HepG2 (cell line): ENCODE data around the gene FNDC8. TPM values are rescaled to one million over a fixed set of nuclear protein-coding genes. Genes with fewer than 3 reads are reported as not detected.

ENCODE experiments used
- CC2D1A ChIP-seq: sonication (generic); formaldehyde crosslinking; IDR thresholded peaks from 2 replicates; pipeline ENCODE4 v1.8.1; 2023; ENCODE audit warnings: mild to moderate bottlenecking, missing genetic modification reagents
- CREM ChIP-seq, 2 experiments: sonication (generic) in 1 of 2; formaldehyde crosslinking in 1 of 2; IDR thresholded peaks; 2 replicates each; pipeline versions ENCODE4 v1.4.0 to v1.6.1; 2016 to 2020; ENCODE audit warnings: antibody characterized with exemption in 1 of 2, mild to moderate bottlenecking in 1 of 2, missing genetic modification reagents in 1 of 2
- FOXA1 ChIP-seq, 2 experiments: fragments of 450-650 bp in 1 of 2; sonication (generic) in 1 of 2; formaldehyde crosslinking in 1 of 2; IDR thresholded peaks; 2 replicates each; pipeline versions ENCODE4 v1.4.0 to v1.6.1; 2016 to 2020; ENCODE audit warnings: missing genetic modification reagents in 1 of 2
- HMG20A ChIP-seq: IDR thresholded peaks from 2 replicates; pipeline ENCODE4 v1.6.1; 2016; ENCODE audit warnings: borderline replicate concordance
- LCORL ChIP-seq, 2 experiments: fragments of 450-650 bp in 1 of 2; sonication (generic) in 1 of 2; formaldehyde crosslinking in 1 of 2; IDR thresholded peaks; 2 replicates each; pipeline versions ENCODE4 v1.5.0 to v1.6.1; 2017 to 2020; ENCODE audit warnings: antibody characterized with exemption in 1 of 2, missing genetic modification reagents in 1 of 2
- SAP130 ChIP-seq: IDR thresholded peaks from 2 replicates; pipeline ENCODE4 v1.6.1; 2016; ENCODE audit warnings: low read depth
- SOX13 ChIP-seq, 3 experiments: fragments of 450-650 bp in 1 of 3; sonication (generic) in 1 of 3; formaldehyde crosslinking in 1 of 3; IDR thresholded peaks in 2 of 3; conservative IDR thresholded peaks in 1 of 3; 2 replicates each; pipeline versions ENCODE4 v1.5.0 to v1.6.1; 2016 to 2020; ENCODE audit warnings: antibody characterized with exemption in 1 of 3, mild to moderate bottlenecking in 1 of 3, missing compliant biosample characterization in 1 of 3, missing genetic modification reagents in 1 of 3, moderate library complexity in 1 of 3
- ZFYVE20 ChIP-seq: sonication (generic); formaldehyde crosslinking; IDR thresholded peaks from 2 replicates; pipeline ENCODE4 v1.8.0; 2023; ENCODE audit warnings: low read depth, mild to moderate bottlenecking, moderate library complexity, missing genetic modification reagents, borderline replicate concordance
- ZNF282 ChIP-seq: fragments of 450-650 bp; IDR thresholded peaks from 2 replicates; pipeline ENCODE4 v1.6.1; 2018; ENCODE audit not compliant: partially characterized antibody
- ZNF761 ChIP-seq: sonication (generic); formaldehyde crosslinking; conservative IDR thresholded peaks from 2 replicates; pipeline ENCODE4 v1.4.0; 2020; ENCODE audit warnings: mild to moderate bottlenecking, missing genetic modification reagents
- polyA plus RNA-seq, 8 experiments: library from polyadenylated mRNA; depleted of rRNA in 3 of 8; stranded (reverse) in 7 of 8; unstranded in 1 of 8; fragments of >200 nt; fragmentation: Illumina TruSeq in 4 of 8; extraction: Trizol in 4 of 8; gene quantifications; 2 replicates each; pipeline versions ENCODE4 v1.2.1 to v1.2.3, GENCODE V29; 2011 to 2016; ENCODE audit warnings: low read depth in 4 of 8, missing spikeins in 1 of 8, mixed read lengths in 1 of 8; ENCODE audit not compliant: insufficient read depth in 1 of 8
- total RNA-seq, 5 experiments: library from RNA; depleted of rRNA; stranded (reverse); fragments of >200 nt; fragmentation: Illumina TruSeq; extraction: Trizol; gene quantifications; 2 replicates each; pipeline ENCODE4 v1.2.3, GENCODE V29; 2016; ENCODE audit warnings: low read depth in 1 of 5
- TF ChIP-seq, protein P1 (sequence below): sonication (generic); formaldehyde crosslinking; IDR thresholded peaks from 2 replicates; pipeline ENCODE4 v1.9.0; 2021; ENCODE audit warnings: missing genetic modification reagents, borderline replicate concordance
- TF ChIP-seq, protein P2 (sequence below): sonication (generic); formaldehyde crosslinking; conservative IDR thresholded peaks from 2 replicates; pipeline ENCODE4 v1.8.0; 2022; ENCODE audit warnings: missing genetic modification reagents
- TF ChIP-seq, protein P3 (sequence below): sonication (generic); formaldehyde crosslinking; IDR thresholded peaks from 2 replicates; pipeline ENCODE4 v1.4.0; 2020; ENCODE audit warnings: mild to moderate bottlenecking, missing genetic modification reagents, borderline replicate concordance
- TF ChIP-seq, protein P4 (sequence below): IDR thresholded peaks from 2 replicates; pipeline ENCODE4 v1.6.1; 2016; ENCODE audit warnings: mild to moderate bottlenecking

FNDC8 gene
- total and polyA plus RNA-seq, 2 of the 13 experiments (the other 11 are each of a cell fraction or from before 2014, with no cell fraction given), result not detected

DNA sequence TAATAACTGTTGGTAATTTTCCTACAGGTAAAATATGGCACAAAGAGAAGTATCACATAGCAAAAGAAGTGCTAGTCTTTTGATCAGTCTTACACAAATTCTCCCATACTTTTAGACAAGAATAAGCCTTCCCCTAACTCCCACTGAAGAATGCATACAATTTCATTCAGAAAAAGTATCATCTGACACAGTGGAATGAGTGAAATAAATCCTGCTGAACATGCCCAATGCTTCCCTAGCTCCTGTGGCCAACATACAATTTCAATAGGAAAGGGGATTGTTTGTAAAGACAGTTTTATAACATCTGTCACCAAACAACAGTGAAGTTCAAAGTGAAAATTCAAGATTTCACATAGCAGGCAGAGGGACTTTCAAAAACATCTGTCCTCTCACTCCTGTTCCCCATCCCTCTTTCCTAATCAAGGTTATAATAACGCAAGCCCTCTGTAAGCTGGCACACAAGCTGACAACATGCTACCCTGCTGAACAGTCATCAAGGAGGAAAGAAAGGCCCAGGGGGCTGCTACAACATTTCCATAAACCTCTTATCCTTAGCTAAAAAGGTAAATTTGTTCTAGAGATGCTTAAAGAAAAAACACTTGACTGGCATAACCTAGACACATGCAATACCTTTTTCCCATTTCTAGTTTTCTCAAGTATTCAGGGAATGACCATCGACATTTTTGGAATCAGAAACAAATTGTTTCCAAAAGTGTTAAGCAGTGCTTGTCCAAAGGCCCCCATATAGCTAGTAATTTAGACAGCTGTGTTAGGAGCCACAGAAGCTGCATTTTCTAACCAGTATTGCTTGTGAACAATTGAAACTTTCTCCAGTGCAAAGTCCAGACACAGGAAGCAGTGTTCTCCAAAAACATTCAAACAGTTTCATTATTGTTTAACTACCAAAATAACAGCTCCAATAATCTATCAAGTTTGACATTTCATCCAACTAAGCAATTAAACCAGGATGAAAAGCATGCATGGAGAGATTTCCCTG is 46.4 kb upstream of the FNDC8 start (continued):
- no peak for TF ChIP-seq FOXA1 (IDR thresholded peaks at IDR 0.05)
- TF ChIP-seq FOXA1 (CRISPR knock-in tag; IDR thresholded peaks at IDR 0.05), result 0 out of 2 replicates have a peak, but pooled peaks have one; percentile 8
- TF ChIP-seq, protein P1, sequence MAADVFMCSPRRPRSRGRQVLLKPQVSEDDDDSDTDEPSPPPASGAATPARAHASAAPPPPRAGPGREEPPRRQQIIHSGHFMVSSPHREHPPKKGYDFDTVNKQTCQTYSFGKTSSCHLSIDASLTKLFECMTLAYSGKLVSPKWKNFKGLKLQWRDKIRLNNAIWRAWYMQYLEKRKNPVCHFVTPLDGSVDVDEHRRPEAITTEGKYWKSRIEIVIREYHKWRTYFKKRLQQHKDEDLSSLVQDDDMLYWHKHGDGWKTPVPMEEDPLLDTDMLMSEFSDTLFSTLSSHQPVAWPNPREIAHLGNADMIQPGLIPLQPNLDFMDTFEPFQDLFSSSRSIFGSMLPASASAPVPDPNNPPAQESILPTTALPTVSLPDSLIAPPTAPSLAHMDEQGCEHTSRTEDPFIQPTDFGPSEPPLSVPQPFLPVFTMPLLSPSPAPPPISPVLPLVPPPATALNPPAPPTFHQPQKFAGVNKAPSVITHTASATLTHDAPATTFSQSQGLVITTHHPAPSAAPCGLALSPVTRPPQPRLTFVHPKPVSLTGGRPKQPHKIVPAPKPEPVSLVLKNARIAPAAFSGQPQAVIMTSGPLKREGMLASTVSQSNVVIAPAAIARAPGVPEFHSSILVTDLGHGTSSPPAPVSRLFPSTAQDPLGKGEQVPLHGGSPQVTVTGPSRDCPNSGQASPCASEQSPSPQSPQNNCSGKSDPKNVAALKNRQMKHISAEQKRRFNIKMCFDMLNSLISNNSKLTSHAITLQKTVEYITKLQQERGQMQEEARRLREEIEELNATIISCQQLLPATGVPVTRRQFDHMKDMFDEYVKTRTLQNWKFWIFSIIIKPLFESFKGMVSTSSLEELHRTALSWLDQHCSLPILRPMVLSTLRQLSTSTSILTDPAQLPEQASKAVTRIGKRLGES (CRISPR knock-in tag), result no peak
- peak; percentile 44; the same call in 1 of the 2 replicates for TF ChIP-seq CC2D1A (CRISPR knock-in tag)
- TF ChIP-seq ZNF282, result no peak
- TF ChIP-seq, protein P2, sequence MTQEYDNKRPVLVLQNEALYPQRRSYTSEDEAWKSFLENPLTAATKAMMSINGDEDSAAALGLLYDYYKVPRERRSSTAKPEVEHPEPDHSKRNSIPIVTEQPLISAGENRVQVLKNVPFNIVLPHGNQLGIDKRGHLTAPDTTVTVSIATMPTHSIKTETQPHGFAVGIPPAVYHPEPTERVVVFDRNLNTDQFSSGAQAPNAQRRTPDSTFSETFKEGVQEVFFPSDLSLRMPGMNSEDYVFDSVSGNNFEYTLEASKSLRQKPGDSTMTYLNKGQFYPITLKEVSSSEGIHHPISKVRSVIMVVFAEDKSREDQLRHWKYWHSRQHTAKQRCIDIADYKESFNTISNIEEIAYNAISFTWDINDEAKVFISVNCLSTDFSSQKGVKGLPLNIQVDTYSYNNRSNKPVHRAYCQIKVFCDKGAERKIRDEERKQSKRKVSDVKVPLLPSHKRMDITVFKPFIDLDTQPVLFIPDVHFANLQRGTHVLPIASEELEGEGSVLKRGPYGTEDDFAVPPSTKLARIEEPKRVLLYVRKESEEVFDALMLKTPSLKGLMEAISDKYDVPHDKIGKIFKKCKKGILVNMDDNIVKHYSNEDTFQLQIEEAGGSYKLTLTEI (CRISPR knock-in tag), result no peak
- TF ChIP-seq SOX13 (IDR thresholded peaks at IDR 0.05), result no peak
- peak in 1 of 2 experiments; percentile 87; a peak in 2 of 4 replicates for TF ChIP-seq SOX13 (CRISPR knock-in tag; conservative IDR thresholded peaks at IDR 0.05 in 1 of 2, IDR thresholded peaks at IDR 0.05 in 1 of 2)
- TF ChIP-seq LCORL (IDR thresholded peaks at IDR 0.05), result no peak; the same call in 1 of the 2 replicates
- 0 out of 2 replicates have a peak, but pooled peaks have one; percentile 18 for TF ChIP-seq LCORL (CRISPR knock-in tag; IDR thresholded peaks at IDR 0.05)
- 0 out of 2 replicates have a peak, but pooled peaks have one; percentile 35 for TF ChIP-seq ZNF761 (CRISPR knock-in tag)
- TF ChIP-seq, protein P3, sequence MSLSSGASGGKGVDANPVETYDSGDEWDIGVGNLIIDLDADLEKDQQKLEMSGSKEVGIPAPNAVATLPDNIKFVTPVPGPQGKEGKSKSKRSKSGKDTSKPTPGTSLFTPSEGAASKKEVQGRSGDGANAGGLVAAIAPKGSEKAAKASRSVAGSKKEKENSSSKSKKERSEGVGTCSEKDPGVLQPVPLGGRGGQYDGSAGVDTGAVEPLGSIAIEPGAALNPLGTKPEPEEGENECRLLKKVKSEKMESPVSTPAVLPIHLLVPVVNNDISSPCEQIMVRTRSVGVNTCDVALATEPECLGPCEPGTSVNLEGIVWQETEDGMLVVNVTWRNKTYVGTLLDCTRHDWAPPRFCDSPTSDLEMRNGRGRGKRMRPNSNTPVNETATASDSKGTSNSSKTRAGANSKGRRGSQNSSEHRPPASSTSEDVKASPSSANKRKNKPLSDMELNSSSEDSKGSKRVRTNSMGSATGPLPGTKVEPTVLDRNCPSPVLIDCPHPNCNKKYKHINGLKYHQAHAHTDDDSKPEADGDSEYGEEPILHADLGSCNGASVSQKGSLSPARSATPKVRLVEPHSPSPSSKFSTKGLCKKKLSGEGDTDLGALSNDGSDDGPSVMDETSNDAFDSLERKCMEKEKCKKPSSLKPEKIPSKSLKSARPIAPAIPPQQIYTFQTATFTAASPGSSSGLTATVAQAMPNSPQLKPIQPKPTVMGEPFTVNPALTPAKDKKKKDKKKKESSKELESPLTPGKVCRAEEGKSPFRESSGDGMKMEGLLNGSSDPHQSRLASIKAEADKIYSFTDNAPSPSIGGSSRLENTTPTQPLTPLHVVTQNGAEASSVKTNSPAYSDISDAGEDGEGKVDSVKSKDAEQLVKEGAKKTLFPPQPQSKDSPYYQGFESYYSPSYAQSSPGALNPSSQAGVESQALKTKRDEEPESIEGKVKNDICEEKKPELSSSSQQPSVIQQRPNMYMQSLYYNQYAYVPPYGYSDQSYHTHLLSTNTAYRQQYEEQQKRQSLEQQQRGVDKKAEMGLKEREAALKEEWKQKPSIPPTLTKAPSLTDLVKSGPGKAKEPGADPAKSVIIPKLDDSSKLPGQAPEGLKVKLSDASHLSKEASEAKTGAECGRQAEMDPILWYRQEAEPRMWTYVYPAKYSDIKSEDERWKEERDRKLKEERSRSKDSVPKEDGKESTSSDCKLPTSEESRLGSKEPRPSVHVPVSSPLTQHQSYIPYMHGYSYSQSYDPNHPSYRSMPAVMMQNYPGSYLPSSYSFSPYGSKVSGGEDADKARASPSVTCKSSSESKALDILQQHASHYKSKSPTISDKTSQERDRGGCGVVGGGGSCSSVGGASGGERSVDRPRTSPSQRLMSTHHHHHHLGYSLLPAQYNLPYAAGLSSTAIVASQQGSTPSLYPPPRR, result 0 out of 2 replicates have a peak, but pooled peaks have one; percentile 24
- no peak for TF ChIP-seq ZFYVE20 (CRISPR knock-in tag)
- TF ChIP-seq SAP130 (CRISPR knock-in tag), result peak; percentile 70
- TF ChIP-seq, protein P4, sequence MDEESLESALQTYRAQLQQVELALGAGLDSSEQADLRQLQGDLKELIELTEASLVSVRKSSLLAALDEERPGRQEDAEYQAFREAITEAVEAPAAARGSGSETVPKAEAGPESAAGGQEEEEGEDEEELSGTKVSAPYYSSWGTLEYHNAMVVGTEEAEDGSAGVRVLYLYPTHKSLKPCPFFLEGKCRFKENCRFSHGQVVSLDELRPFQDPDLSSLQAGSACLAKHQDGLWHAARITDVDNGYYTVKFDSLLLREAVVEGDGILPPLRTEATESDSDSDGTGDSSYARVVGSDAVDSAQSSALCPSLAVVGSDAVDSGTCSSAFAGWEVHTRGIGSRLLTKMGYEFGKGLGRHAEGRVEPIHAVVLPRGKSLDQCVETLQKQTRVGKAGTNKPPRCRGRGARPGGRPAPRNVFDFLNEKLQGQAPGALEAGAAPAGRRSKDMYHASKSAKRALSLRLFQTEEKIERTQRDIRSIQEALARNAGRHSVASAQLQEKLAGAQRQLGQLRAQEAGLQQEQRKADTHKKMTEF (CRISPR knock-in tag), result 0 out of 2 replicates have a peak, but pooled peaks have one; percentile 22
- TF ChIP-seq CREM (IDR thresholded peaks at IDR 0.05), result 0 out of 2 replicates have a peak, but pooled peaks have one; percentile 27
- TF ChIP-seq CREM (CRISPR knock-in tag; IDR thresholded peaks at IDR 0.05), result no peak
- TF ChIP-seq HMG20A (CRISPR knock-in tag), result 0 out of 2 replicates have a peak, but pooled peaks have one; percentile 50
